Gastrocnemius medialis (tissue), 4 donors: ENCODE results near the gene LCE1A.

Experiments used
- POLR2A ChIP-seq, 2 donors: fragments of 450-650 bp; IDR thresholded peaks; one replicate each; pipeline ENCODE4 v1.6.1; 2017; ENCODE audit warnings: antibody characterized with exemption in 2 of 2, mild to moderate bottlenecking in 2 of 2, moderate library complexity in 2 of 2
- TF ChIP-seq, protein P1 (sequence below), 5 experiments: fragments of 450-650 bp in 3 of 5; fragments of 200-600 bp in 2 of 5; sonication (generic) in 2 of 5; IDR thresholded peaks in 4 of 5; conservative IDR thresholded peaks in 1 of 5; 1 replicate in 4 of 5; 2 replicates in 1 of 5; pipeline ENCODE4 v1.5.1; 2016 to 2019; ENCODE audit warnings: antibody characterized with exemption in 5 of 5, mild to moderate bottlenecking in 3 of 5, moderate library complexity in 3 of 5

- TF ChIP-seq, protein P1, sequence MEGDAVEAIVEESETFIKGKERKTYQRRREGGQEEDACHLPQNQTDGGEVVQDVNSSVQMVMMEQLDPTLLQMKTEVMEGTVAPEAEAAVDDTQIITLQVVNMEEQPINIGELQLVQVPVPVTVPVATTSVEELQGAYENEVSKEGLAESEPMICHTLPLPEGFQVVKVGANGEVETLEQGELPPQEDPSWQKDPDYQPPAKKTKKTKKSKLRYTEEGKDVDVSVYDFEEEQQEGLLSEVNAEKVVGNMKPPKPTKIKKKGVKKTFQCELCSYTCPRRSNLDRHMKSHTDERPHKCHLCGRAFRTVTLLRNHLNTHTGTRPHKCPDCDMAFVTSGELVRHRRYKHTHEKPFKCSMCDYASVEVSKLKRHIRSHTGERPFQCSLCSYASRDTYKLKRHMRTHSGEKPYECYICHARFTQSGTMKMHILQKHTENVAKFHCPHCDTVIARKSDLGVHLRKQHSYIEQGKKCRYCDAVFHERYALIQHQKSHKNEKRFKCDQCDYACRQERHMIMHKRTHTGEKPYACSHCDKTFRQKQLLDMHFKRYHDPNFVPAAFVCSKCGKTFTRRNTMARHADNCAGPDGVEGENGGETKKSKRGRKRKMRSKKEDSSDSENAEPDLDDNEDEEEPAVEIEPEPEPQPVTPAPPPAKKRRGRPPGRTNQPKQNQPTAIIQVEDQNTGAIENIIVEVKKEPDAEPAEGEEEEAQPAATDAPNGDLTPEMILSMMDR (IDR thresholded peaks at IDR 0.05 in 4 of 5, conservative IDR thresholded peaks at IDR 0.05 in 1 of 5): no peak
- no peak for TF ChIP-seq POLR2A (IDR thresholded peaks at IDR 0.05)
Observed at GRCh38 chr1:152824964-152825363, 2.3 kb upstream of the LCE1A start.
